ENCODE measurements around the gene DQX1. TPM values are rescaled to one million over a fixed set of nuclear protein-coding genes. Genes with fewer than 3 reads are reported as not detected.

Gene DQX1
- total and polyA plus RNA-seq, 2 of the 8 experiments (the other 6 are each of a cell fraction or from before 2014, with no cell fraction given), result 0.76 to 1.1 TPM

- Histone ChIP-seq H3K27ac (ENCODE audit: low read depth, low read length) (no peak overlapping the region), H3K4ac (replicated peaks; ENCODE audit: insufficient read length, low read depth, low read length) (no peak overlapping the region), H3K79me2 (ENCODE audit: control insufficient read depth in 1 of 2, insufficient read depth in 2 of 2, low read length in 2 of 2) (no peaks in the 10 kb centered on the region), H3K4me2 (ENCODE audit: insufficient read depth in 1 of 2, low read depth in 2 of 2, low read length in 2 of 2) (no peak overlapping the region), H3K14ac (ENCODE audit: insufficient read length) (no peak overlapping the region), H3K4me1 (replicated peaks in 1 of 4; ENCODE audit: control insufficient read depth in 3 of 4, insufficient read depth in 4 of 4, low read length in 3 of 4) (no peaks in the 10 kb centered on the region), H3K9me3 (ENCODE audit: insufficient read depth in 2 of 2, low read depth in 1 of 2, low read length in 1 of 2) (no peaks in the 10 kb centered on the region), H2AK5ac (ENCODE audit: low read depth, low read length) (no peak overlapping the region), H4K5ac (ENCODE audit: insufficient read length, low read depth, low read length) (no peak overlapping the region), H2BK12ac (ENCODE audit: low read depth, low read length) (no peak overlapping the region), H3K56ac (replicated peaks; ENCODE audit: insufficient read length, low read depth, low read length) (no peak overlapping the region), H4K20me1 (replicated peaks in 1 of 2; ENCODE audit: control insufficient read depth in 1 of 2, insufficient read depth in 2 of 2, low read length in 2 of 2) (peaks cover 2 to 9% of the 10 kb centered on the region in 2 experiments), H3K23ac (ENCODE audit: insufficient read length) (no peak overlapping the region), H3K4me3 (ENCODE audit: extremely low read depth in 1 of 4, insufficient read depth in 2 of 4, low read depth in 3 of 4, low read length in 4 of 4) (no peak overlapping the region), H3K27me3 (replicated peaks in 1 of 4; ENCODE audit: control insufficient read depth in 3 of 4, extremely low read depth in 1 of 4, insufficient read depth in 3 of 4, low read length in 3 of 4) (peaks cover 0 to under 1% (median under 1%) of the 10 kb centered on the region in 4 experiments; a peak in 3 of 7 replicates), H2BK20ac (ENCODE audit: low read length) (no peak overlapping the region), H4K91ac (replicated peaks; ENCODE audit: insufficient read length, low read length) (no peak overlapping the region), H3K23me2 (ENCODE audit: low read depth, low read length) (no peaks in the 10 kb centered on the region), H3K36me3 (ENCODE audit: control insufficient read depth in 2 of 4, insufficient read depth in 4 of 4, low read length in 3 of 4) (peaks cover 7 to 22% (median 18%) of the 10 kb centered on the region in 4 experiments), H4K8ac (ENCODE audit: extremely low read depth, insufficient read depth, low read length) (no peak overlapping the region), H3K18ac (ENCODE audit: extremely low read depth, low read length) (no peak overlapping the region), H2BK120ac (replicated peaks; ENCODE audit: low read depth, low read length) (no peak overlapping the region), H2BK5ac (ENCODE audit: low read depth, low read length) (no peak overlapping the region), H3K79me1 (ENCODE audit: low read depth, low read length) (no peaks in the 10 kb centered on the region), H2AFZ (ENCODE audit: low read length) (no peak overlapping the region), H2BK15ac (ENCODE audit: low read length) (no peak overlapping the region), H3K9ac (replicated peaks in 1 of 4; ENCODE audit: extremely low read depth in 1 of 4, low read depth in 3 of 4, low read length in 3 of 4) (no peak overlapping the region)
- CTCF ChIA-PET (ENCODE audit: partially characterized antibody), result interaction anchor here (1.0 to 6.9 kb wide), 5 partner anchors 11 to 97 kb away, joined by 3 to 37 read pairs (median 7); partner anchors contain the start of genes INO80B and LBX2
- 92% methylated on average over 5 of the region's 9 CpGs; no CpG with 5 or more reads in 1 of the 2 experiments for WGBS, 2 experiments (ENCODE audit: extremely low coverage in 1 of 2, insufficient coverage in 1 of 2, insufficient read length in 1 of 2, insufficient replicate concordance in 2 of 2, low coverage in 1 of 2, low lambda C conversion rate in 2 of 2, missing lambda C conversion rate in 1 of 2)
- no peak for DNase-seq (ENCODE audit: low read depth in 1 of 2, low spot score in 2 of 2)
- FAIRE-seq, result no peak
- POLR2A ChIA-PET (ENCODE audit: partially characterized antibody), result interaction anchor here (0.9 to 2.9 kb wide), 5 partner anchors 10 to 42 kb away, joined by 3 to 10 read pairs (median 4); partner anchors contain the start of genes LBX2 and PCGF1
- TF ChIP-seq EGR1 (IDR thresholded peaks at IDR 0.05; ENCODE audit: borderline replicate concordance, low read depth, low read length) (no peak), TCF12 (IDR thresholded peaks at IDR 0.05; ENCODE audit: low read depth, low read length) (no peak), POLR2A (IDR thresholded peaks at IDR 0.05; ENCODE audit: control extremely low read depth in 1 of 2, low read depth in 2 of 2, low read length in 2 of 2) (no peak), CREB1 (IDR thresholded peaks at IDR 0.05) (no peak), ZNF274 (IDR thresholded peaks at IDR 0.05; ENCODE audit: borderline replicate concordance, extremely low read depth, low read length) (no peak), BCL11A (IDR thresholded peaks at IDR 0.05; ENCODE audit: low read depth in 2 of 2, low read length in 2 of 2) (no peak), SP2 (IDR thresholded peaks at IDR 0.05; ENCODE audit: low read length) (no peak), CBX8 (IDR thresholded peaks at IDR 0.05; ENCODE audit: borderline replicate concordance, low read depth, low read length) (no peak), RFX5 (IDR thresholded peaks at IDR 0.05; ENCODE audit: borderline replicate concordance, low read depth, low read length) (no peak), SIRT6 (IDR thresholded peaks at IDR 0.05; ENCODE audit: low read length) (no peak), CTCF (IDR thresholded peaks at IDR 0.05; ENCODE audit: control extremely low read depth in 1 of 3, insufficient read depth in 1 of 3, low read depth in 1 of 3, low read length in 3 of 3) (no peak), JUND (IDR thresholded peaks at IDR 0.05; ENCODE audit: low read length) (no peak), RBBP5 (IDR thresholded peaks at IDR 0.05; ENCODE audit: borderline replicate concordance, low read depth, low read length) (no peak)
Observed at GRCh38 chr2:74489906-74490305, 36.1 kb downstream of the DQX1 start.
